HL-60/S4 treated with phorbol 12-myristate 13-acetate at 8.2 ng/mL for 4 days and 3 days (cell line): Measurements from ENCODE around the gene MED13L.
"Not testable (repeated sequence)": the region's sequence is repeated elsewhere in the genome, so short reads cannot be mapped to it uniquely, and the experiment has no call there.

Source experiments
- in situ Hi-C: fragments of 300-500 bp; cut with MboI; formaldehyde crosslinking; loops from 2 replicates; pipeline ENCODE4 v1.15.0; 2022; ENCODE audit warnings: low sequenced_read_pairs

The MED13L gene

GRCh38 chr12:116031624-116032023 is 245.9 kb downstream of the MED13L start:
- in situ Hi-C loops: not testable (repeated sequence)

GRCh38 chr12:116028619-116029018 is 248.9 kb downstream of the MED13L start:
- in situ Hi-C loops: no loop called here

GRCh38 chr12:116027551-116027821 is 250.0 kb downstream of the MED13L start:
- in situ Hi-C loops: no loop called here

DNA sequence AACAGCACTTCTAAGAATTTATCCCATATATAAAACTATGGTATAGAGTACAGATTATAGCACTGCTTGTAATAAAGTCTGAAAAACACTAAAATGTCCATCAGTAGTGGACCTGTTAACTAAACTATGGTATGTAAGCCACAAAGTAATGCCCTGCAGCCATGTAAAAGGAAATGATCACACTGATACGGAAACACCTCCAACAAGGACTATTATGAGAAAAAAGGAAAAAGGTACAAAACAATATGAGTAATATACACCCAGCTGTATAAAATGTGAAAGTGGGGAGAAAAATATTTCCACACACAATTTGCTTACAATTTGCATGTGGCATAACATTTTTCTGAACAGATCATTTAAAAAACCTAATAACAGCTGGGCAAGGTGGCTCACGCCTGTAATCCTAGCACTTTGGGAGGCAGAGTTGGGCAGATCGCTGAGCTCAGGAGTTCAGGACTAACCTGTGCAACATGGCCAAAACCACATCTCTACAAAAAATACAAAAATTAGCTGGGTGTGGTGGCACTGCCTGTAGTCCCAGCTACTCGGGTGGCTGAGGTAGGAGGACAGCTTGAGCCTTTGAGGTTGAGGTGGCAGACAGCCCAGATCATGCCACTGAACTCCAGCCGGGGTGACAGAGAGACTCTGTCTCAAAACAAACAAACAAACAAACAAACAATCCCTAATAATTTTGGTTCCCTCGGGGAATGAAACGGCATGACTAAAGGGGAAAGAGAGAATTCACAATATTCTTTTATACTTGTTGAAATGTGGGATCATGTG is 250.5 kb downstream of the MED13L start:
- in situ Hi-C loops: no loop called here

DNA sequence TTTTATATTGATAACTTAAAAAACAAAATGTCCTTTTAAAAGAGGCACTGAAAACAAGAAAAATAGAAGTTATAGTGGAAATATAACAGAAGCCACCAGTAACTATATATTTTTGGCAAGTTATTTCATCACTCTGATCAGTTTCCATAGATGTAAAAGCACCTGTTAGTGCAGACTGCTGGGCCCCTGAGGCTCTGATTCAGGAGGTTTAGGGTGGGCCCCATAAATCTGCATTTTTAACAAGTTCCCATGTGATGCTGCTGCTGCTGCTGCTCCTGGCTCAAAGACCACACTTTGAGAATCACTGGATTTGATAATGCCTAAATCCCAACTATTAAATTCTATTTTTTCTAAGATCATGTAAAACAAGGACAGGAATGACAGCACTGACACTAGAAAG is 251.1 kb downstream of the MED13L start:
- in situ Hi-C loops: no loop called here

DNA sequence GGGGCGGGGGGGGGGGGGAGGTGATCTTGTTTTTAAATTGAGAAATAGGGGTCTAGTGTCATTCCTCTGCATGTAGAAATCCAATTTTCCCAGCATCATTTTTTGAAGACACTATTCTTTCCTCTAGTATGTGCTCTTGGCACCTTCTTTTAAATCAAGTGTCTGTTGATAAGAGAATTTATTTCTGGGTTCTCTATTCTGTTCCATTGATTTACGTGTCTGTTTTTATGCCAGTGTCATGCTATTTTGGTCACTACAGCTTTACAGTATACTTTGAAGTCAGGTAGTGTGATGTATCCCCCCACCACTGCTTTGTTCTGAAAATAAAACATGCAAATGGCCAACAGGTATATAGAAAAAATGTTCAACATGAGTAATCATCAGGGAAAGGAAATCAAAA is 252.7 kb downstream of the MED13L start:
- in situ Hi-C loops: no loop called here

DNA sequence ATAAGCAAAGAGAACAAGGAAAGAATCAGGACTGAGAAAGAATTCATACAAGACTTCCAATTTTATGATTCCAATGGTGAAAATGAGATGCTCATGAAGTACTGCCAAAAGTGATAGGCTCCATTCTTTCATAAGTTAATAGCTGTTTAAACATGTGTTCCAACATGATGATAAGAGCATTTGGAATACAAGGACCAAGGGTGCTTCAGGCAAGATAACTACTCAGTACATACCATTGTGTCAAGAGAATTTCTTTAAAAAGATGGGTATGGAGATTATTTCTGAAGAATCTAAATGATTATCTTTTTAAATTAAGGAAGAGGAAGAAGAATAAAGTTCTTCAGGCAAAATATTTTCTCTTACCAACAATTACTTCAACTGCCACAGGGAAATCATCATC is 258.1 kb downstream of the MED13L start:
- in situ Hi-C loops: no loop called here

GRCh38 chr12:116018282-116018681 is 259.2 kb downstream of the MED13L start:
- in situ Hi-C loops: no loop called here

DNA sequence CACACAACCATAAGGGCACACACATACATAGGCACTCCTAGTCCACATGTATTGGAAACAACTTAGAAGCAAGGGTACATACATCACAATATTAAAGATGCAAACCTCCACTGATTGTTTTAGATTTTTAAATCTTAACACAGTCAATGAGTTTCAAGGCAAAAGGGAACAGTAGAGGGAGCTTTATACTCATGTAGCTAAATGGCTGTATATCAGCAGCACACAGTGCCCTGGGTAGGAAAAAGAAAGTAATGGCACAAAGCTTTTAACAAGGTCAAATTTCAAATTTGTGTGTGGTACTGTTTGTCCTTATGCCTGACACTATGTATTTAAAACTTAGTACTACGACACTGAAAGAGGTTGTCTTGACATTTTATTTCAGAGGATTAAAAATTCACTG is 262.0 kb downstream of the MED13L start:
- in situ Hi-C loops: no loop called here

DNA sequence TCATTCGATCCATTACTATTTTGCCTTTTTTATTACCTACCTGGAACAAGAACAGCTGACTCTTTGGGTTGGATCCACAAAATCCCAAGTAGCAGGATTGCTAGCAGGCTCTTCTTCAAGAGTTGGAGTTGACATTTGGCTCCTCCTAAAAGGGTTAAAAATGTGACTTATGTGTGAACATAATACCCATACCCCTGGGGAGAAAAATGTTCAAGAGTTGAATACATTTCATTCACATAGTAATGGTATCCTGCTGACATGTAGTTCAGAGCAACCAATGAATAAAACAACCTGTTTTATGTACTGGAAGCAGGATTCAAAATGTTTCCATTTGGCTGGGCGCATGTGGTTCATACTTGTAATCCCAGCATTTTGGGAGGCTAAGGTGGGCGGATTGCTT is 264.7 kb downstream of the MED13L start:
- in situ Hi-C loops: no loop called here

GRCh38 chr12:116011217-116011616 is 266.3 kb downstream of the MED13L start:
- in situ Hi-C loops: no loop called here

DNA sequence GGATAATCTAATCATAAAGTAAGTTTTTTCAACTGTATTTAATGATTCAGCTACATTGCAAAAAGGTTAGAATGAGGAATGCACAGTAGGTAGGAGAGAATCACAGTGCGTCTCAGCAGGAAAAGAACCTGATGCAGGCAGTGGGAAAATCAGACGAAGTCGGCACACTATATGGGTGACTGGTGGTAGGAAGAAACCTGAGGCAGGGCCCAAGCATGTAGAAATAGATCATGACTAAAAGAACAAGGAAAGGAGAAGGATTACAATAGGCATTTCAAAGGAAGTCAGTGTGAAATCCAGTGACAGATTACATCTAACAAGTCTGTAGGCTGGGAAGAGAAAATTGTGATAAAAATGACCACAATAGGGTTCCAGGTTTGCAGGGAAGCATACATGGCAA is 267.0 kb downstream of the MED13L start:
- in situ Hi-C loops: no loop called here

- in situ Hi-C loops: no loop called here
Measured at GRCh38 chr12:116009805-116010204, 267.7 kb downstream of the MED13L start.

DNA sequence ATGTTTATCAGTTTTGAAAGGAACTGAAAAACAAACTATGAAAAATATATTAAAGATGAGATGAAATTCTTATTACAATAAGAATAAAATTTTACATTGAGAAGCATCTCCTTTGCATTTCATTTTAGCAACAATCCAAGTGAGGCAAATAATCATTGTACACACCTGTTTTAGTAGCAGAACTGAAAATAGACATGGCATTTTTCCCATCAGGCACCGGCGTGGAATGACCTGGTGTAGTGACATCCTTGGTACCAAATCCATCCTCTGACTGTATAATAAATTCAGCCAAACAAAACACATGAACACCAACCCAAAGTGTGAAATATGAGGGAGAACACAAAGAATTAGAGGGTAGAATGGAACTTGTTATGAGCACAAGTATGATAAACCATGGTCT is 271.4 kb downstream of the MED13L start:
- in situ Hi-C loops: no loop called here

- in situ Hi-C loops: no loop called here
Measured at GRCh38 chr12:116002890-116003536, 274.5 kb downstream of the MED13L start.

GRCh38 chr12:116000252-116000651 is 277.2 kb downstream of the MED13L start:
- in situ Hi-C loops: no loop called here

- in situ Hi-C loops: no loop called here
Measured at GRCh38 chr12:115999582-115999981, 277.9 kb downstream of the MED13L start.

DNA sequence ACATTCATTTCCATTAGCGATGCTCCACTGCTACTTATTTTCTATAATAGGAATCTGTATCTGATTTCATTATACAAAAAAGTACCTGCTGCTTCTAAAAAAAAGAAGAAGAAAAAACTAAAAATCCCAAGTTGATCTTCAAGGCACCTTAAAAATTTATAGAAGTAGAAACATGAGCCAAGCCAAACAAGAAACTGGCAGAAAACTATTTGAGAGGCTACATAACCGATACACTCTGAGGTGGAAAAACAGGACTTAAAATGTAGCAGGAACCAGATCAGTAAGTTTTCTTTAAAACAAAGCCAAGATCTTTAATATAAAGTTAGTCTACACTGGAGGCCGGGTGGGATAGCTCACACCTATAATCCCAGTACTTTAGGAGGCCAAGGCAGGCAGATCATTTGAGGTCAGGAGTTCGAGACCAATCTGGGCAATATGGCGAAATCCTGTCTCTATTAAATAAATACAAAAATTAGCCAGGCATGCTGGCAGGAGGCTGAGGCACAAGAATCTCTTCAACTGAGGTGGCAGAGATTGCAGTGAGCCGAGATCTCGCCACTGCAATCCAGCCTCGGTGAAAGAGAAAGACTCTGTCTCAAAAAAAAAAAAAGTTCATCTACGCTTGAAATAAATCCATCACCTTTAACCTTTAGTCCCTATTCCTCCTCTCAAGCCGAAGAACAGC is 278.6 kb downstream of the MED13L start:
- in situ Hi-C loops: no loop called here

GRCh38 chr12:115998119-115998633 is 279.3 kb downstream of the MED13L start:
- in situ Hi-C loops: no loop called here

DNA sequence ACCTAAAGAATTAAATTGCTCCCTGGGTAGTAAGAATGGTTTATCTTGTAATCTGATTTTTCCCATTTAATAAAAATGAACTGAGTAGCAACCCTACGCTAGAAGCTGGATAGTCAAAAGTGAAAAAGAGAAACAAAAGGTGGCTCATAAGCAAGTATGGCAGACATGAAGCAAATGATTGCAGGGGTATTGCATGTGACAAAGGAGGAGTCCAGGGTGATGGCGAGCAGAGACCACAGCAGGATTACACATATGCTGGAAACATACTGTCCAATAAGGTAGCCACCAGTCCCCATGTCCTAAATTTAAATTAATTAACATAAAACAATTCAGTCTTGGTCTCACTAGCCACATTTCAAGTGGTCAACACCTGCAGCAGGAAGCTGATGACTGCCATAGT is 283.8 kb downstream of the MED13L start:
- in situ Hi-C loops: no loop called here

DNA sequence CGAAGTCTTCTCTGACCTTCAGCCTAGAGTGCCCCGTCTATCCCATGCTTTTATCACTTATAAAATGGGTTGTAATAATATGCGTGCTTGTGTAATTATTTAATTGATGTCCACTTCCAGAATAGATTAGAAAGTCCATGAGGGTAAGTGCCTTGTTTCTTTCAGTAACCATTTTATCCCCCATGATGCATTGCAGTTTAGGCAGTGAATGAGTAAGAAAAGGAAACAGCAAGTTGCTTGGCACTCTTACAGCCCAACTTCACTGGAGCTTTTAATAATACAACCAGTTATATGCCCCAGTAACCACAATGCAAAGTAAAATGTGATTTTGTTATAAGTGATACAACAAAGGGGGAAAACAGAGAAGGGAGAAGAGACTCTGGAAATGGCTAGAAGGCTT is 287.3 kb downstream of the MED13L start:
- in situ Hi-C loops: no loop called here
